GM03348 (cell line): Measurements from ENCODE around the gene FEZF2.

Experiments
- DNase-seq: peaks from one replicate; pipeline ENCODE4 v3.0.0; 2012; ENCODE audit warnings: low spot score

The FEZF2 gene

GRCh38 chr3:62372621-62373041 lies 719 bp downstream of the FEZF2 start:
- no peak for DNase-seq

- DNase-seq: no peak
Observed at GRCh38 chr3:62371720-62372591, 1.4 kb downstream of the FEZF2 start.

GRCh38 chr3:62370858-62371719 lies 2.3 kb downstream of the FEZF2 start:
- DNase-seq: no peak

GRCh38 chr3:62370112-62370857 lies 3.1 kb downstream of the FEZF2 start:
- DNase-seq: no peak

GRCh38 chr3:62369476-62369743 lies 3.9 kb downstream of the FEZF2 start:
- DNase-seq: no peak

GRCh38 chr3:62368705-62369475 lies 4.5 kb downstream of the FEZF2 start:
- no peak for DNase-seq

GRCh38 chr3:62368290-62368704 lies 5.1 kb downstream of the FEZF2 start:
- DNase-seq: no peak

- no peak for DNase-seq
Observed at GRCh38 chr3:62367763-62368195, 5.6 kb downstream of the FEZF2 start.

- DNase-seq: no peak
Observed at GRCh38 chr3:62366126-62366484, 7.2 kb downstream of the FEZF2 start.

- no peak for DNase-seq
Observed at GRCh38 chr3:62365391-62366125, 7.8 kb downstream of the FEZF2 start.

GRCh38 chr3:62364191-62364590 lies 9.2 kb downstream of the FEZF2 start:
- DNase-seq: no peak

- no peak for DNase-seq
Observed at GRCh38 chr3:62363275-62363674, 10.1 kb downstream of the FEZF2 start.

- DNase-seq: no peak
Observed at GRCh38 chr3:62361824-62362223, 11.5 kb downstream of the FEZF2 start.

GRCh38 chr3:62361261-62361660 lies 12.1 kb downstream of the FEZF2 start:
- no peak for DNase-seq

GRCh38 chr3:62359531-62359930 lies 13.8 kb downstream of the FEZF2 start:
- DNase-seq: no peak

- no peak for DNase-seq
Observed at GRCh38 chr3:62356356-62356755, 17.0 kb downstream of the FEZF2 start.

- DNase-seq: no peak
Observed at GRCh38 chr3:62355703-62356102, 17.6 kb downstream of the FEZF2 start.

- DNase-seq: no peak
Observed at GRCh38 chr3:62343755-62344154, 29.6 kb downstream of the FEZF2 start.

GRCh38 chr3:62335196-62335595 lies 38.2 kb downstream of the FEZF2 start:
- DNase-seq: no peak

GRCh38 chr3:62332835-62333244 lies 40.5 kb downstream of the FEZF2 start:
- peak; percentile 21 for DNase-seq

GRCh38 chr3:62332017-62332416 lies 41.3 kb downstream of the FEZF2 start:
- no peak for DNase-seq
